HL-60/S4 treated with phorbol 12-myristate 13-acetate at 8.2 ng/mL for 4 days and 3 days (cell line): Measurements from ENCODE around the gene TMTC3.

Source experiments
- in situ Hi-C: fragments of 300-500 bp; cut with MboI; formaldehyde crosslinking; loops from 2 replicates; pipeline ENCODE4 v1.15.0; 2022; ENCODE audit warnings: low sequenced_read_pairs

The TMTC3 gene

DNA sequence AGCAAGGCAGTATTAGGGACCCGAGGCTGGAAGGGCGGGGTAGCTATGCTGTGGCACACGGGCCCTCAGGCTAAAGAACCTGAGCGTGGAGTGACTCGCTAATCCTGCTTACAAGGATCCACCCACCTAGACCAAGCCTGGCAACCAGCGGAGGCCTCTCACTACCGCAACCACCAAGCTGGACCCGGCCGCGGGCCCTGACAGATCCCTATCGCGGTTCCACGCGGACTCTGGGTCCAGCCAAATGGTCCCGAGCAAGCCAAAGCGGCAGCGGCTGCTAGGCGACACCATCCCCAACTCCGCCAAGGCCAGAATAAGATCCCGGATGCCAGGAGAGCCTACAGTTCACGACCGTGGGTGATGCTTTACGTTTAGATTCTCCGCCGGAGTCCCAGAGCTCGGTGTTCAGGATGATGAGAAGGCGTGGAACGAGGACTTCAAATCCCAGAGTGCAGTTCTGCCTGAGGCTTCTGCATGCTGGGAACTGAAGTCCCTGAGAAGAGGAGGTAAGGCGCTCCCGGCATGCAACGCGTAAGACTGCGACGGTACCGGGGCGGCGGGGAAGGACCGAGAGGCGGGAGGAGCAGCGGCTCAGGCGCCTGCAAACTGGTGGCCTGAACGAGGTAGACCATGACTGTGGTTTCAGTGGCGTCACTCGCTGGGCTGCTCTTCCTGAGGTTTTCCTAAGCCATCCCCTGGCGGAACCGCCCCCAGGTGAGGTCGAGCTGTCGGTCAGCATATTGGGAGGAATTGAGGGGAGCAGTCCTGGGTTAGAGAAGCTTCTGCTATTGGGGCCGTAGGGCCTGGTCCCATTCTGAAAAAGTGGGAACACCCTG lies at the start of gene TMTC3, which contains the start of gene CEP290:
TMTC3 (plus strand) TSS at position 534 of the 836 bp plus-strand sequence. CDS start 6,009 bp downstream, outside the sequence.
CEP290 (minus strand) TSS at position 315 of the 836 bp plus-strand sequence. CDS start 781 bp downstream, outside the sequence.
- in situ Hi-C loops = loop anchor here (25.0 kb wide), 2 partner anchors 845 to 1370 kb away; partner anchors contain the start of gene GALNT4

DNA sequence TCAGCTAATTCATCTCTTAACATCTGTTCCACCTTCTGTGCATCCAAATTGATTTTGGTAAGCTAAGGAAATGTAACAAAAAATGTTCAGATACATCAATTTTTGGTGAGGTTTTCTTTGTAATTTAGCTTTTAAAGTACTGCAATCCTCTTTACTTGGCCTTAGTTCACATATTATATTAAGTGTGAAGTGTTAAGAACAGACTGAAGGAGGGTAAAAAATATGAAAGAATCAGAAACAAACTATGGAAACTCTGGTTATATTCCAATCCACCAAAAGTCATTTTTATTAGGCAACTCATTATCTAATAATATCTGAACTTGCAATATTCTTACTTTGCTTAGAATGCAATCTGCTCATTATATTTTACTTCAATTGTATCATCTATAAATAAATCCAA lies 49.3 kb upstream of the TMTC3 start:
- in situ Hi-C loops = no loop called here

DNA sequence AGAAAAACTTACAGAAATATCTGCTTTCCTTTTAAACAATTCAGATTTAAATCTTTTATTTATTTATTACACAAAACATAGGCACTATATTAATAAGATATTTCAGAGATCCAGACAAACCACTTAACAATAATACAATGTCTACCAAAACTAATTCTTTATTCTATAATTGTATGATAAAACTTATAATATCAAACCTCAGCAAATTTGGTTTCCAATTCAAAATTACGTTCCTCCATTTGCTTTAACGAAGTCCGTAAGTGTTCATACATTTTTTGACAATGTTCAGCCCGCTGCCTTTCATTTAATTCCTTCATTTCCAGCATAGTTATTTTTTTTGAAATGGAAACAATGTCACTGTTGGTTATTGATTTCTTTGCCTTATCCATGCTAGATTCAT lies 48.5 kb upstream of the TMTC3 start:
- in situ Hi-C loops = no loop called here

DNA sequence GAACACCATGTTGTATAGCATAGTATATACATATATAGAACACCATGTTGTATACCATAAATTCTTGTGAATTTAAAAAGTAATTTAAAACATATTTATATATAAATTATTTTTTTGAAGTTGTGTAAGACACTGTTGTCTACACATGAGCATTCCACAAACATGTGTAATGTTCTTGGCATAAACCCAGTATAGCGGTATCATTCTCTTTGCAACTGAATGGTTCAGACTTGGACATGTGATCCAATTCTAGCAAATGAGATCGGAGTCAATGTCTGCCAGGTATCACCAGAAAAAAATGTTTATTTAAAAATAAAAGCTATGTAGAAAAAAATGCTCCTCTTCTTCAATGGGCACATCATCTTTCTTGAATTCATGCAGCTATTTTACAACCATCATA lies 34.1 kb upstream of the TMTC3 start:
- in situ Hi-C loops = no loop called here

DNA sequence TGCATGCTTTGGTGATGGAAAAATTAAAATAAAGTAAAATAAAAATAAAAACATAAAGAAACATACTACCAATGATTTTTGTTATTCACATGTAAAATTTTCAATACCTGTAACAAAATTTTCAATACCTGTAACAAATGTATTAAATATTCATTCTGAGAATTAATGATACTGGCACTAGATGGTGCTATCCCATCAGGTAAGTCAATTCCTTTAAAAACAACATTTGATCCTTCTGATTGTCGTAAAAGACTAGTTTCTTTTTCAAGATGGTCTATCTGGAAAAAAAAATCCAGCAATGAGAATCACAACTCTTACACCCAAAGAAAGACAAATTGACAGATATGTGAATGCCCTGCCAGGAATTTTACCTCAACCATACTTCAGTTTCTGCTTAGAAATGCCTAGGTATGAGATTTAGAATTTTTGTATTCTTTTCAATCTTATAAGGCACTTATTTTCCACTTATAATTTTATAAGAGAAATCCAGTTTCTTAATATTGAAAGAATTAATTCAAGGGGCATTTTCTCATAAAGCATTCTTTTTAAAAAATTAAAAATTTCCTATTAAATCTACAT lies 30.9 kb upstream of the TMTC3 start:
- in situ Hi-C loops = no loop called here

DNA sequence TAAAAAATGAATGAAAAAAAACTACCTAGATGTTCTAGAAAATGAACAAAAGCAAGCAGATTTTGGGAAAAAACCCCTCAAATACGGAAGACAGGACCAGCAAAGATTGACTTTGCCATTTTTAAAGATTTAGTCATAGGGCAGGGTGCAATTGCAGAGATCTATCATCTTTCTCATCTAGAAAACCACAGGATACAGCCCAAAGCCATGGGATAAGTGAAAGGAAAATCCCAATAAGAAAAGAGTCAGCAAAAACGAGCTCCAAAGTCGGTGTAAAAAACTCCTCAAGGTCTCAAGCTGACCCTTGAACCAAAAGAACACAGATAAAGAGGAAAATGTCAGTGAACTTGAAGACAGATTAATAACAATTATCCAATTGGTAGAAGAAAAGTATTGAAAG lies 28.2 kb upstream of the TMTC3 start:
- in situ Hi-C loops = no loop called here

DNA sequence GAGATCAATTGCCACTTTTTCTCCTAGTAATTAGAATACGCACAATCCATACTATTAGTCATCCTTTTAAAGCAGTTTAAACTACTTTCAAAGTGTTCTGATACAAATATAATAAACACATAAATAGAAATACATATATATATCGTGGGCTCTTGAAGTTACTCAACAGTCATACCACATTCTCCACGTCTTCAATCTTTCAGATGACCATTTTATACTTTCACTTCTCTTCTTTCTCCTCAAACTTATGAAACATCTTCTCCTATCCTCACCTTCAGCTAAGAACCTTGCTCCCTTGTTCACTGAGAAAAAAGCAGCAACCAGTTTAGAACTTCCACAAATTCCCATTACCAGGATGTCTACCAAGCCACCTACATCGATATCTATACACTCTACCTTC lies 19.4 kb upstream of the TMTC3 start:
- in situ Hi-C loops = no loop called here

DNA sequence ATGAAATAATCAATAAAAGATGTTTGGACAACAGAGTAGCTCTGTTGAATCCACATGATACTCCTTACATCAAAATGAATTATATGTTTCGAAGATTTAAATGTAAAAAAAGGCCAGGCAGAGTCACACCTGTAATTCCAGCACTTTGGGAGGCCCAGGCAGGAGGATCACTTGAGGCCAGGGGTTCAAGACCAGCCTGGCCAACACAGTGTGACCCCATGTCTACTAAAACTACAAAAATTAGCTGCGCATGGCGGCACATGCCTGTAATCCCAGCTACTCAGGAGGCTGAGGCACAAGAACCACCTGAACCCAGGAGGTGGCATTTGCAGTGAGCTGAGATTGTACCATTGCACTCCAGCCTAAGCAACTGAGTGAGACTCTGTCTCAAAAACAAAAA lies 15.0 kb upstream of the TMTC3 start:
- in situ Hi-C loops = loop anchor here (25.0 kb wide), 2 partner anchors 860 to 1385 kb away; partner anchors contain the start of gene GALNT4

DNA sequence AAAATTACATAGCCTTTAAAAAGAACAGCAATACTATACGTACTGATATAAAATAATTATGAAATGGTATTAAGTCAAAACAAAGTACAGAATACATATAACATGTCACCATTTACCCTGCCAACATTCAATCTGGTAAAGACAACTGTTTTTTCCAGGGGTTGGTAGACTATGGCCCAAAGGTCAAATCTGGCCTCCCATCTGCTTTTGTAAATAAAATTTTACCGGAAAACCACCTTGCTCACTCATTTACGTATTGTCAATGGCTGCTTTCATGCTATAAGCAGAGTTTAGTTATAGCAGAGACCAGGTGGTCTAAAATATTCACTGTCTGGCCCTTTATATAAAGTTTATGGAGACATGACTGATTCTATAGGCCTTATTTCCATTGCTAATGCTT lies 14.3 kb upstream of the TMTC3 start:
- in situ Hi-C loops = loop anchor here (25.0 kb wide), 2 partner anchors 859 to 1384 kb away; partner anchors contain the start of gene GALNT4

DNA sequence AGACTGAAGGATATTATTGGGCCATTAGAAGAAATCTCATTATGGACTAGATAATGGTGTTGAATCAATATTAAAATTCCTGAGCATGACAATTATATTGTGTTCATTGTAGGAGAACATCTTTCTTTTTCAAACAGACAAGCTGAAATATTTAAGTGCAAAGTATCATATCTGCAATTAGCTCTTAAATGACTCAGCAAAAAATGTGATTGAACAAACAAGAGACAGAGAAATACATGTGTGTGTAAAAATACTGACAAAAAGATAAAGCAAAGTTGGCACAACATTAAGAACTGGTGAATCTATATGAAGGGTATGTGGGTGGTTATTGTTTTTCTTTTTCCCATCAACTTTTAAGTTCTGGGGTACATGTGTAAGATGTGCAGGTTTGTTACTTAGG lies 9.7 kb upstream of the TMTC3 start:
- in situ Hi-C loops = loop anchor here (25.0 kb wide), 2 partner anchors 855 to 1380 kb away; partner anchors contain the start of gene GALNT4

DNA sequence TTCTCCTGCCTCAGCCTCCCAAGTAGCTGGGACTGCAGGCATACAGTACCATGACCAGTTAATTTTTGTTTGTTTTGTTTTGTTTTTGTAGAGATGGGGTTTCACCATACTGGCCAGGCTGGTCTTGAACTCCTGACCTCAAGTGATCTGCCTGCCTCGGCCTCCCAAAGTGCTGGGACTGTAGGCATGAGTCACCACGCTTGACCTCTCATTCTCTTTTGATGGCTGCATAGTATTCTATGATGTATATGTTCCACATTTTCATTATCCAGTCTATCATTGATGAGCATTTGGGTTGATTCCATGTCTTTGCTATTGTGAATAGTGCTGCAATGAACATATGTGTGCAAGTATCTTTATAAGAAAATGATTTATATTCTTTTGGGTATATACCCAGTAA lies 8.9 kb upstream of the TMTC3 start:
- in situ Hi-C loops = loop anchor here (25.0 kb wide), 2 partner anchors 854 to 1379 kb away; partner anchors contain the start of gene GALNT4

DNA sequence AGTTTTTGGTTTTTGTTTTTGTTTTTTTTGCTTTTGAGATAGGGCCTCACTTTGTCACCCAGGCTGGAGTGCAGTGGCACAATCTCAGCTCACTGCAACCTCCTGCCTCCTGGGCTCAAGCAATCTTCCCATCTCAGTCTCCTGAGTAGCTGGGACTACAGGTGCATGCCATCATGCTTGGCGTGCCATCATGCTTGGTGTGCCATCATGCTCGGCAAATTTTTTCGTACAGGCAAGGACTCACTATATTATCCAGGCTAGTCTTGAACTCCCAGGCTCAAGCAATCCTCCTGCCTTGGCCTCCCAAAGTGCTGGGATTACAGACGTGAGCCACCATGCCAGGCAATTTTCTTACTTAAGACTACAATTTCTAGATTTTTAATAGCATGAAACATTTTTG lies 2.4 kb upstream of the TMTC3 start:
- in situ Hi-C loops = loop anchor here (25.0 kb wide), 2 partner anchors 848 to 1373 kb away; partner anchors contain the start of gene GALNT4

DNA sequence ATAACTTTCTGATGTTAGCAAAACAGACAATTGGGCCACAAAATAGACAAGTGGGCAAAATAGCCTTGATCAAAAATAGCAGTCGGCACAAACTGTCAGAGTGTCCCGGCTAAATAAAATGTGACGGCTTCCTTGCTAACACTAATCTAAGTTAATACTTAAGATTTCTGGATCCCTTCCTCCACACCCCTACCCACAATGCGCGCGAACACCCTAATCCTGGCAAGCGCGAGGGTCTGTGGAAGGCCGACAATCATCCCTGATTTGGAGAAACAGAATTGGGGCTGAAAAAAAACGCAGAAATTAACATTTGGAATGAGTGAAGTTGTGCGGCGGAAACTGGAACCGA lies 708 bp upstream of the TMTC3 start:
- in situ Hi-C loops = loop anchor here (25.0 kb wide), 2 partner anchors 846 to 1371 kb away; partner anchors contain the start of gene GALNT4

DNA sequence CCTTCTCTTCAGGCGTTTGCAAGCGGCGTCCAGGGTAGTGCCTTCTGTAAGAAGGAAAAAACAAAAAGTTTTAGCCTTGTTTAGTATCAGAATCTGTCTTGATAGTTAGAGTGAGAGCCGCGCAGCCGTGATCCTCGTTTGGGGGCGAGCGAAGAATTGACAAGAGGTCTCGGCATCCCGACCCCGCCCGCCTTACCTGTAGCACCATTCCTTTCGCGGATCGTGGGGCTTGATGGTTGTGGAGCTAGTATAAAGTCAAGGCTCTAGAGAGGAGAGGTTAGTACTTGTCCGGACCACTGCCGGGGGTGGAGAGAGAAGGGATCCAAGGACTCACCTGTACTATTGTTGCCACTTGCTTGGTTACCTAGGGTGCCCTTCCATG lies 494 bp downstream of the TMTC3 start:
- in situ Hi-C loops = loop anchor here (25.0 kb wide), 2 partner anchors 845 to 1370 kb away; partner anchors contain the start of gene GALNT4

DNA sequence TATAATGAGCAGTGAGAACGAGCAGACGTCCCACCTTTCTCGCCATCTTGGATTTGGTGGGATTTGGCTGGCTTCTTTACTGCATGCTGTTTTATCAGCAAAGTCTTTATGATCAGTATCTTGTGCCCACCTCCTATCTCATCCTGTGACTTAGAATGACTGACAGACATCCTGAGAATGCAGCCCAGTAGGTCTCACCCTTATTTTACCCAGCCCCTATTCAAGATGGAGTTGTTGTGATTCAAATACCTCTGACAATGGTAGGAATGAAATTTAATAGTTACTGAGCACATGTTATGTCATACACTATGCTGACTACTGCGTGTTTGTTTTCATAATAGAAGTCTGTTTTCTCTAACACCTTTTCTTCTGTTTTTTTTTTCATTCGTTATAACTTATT lies 1.9 kb downstream of the TMTC3 start:
- in situ Hi-C loops = loop anchor here (25.0 kb wide), 2 partner anchors 843 to 1368 kb away; partner anchors contain the start of gene GALNT4

DNA sequence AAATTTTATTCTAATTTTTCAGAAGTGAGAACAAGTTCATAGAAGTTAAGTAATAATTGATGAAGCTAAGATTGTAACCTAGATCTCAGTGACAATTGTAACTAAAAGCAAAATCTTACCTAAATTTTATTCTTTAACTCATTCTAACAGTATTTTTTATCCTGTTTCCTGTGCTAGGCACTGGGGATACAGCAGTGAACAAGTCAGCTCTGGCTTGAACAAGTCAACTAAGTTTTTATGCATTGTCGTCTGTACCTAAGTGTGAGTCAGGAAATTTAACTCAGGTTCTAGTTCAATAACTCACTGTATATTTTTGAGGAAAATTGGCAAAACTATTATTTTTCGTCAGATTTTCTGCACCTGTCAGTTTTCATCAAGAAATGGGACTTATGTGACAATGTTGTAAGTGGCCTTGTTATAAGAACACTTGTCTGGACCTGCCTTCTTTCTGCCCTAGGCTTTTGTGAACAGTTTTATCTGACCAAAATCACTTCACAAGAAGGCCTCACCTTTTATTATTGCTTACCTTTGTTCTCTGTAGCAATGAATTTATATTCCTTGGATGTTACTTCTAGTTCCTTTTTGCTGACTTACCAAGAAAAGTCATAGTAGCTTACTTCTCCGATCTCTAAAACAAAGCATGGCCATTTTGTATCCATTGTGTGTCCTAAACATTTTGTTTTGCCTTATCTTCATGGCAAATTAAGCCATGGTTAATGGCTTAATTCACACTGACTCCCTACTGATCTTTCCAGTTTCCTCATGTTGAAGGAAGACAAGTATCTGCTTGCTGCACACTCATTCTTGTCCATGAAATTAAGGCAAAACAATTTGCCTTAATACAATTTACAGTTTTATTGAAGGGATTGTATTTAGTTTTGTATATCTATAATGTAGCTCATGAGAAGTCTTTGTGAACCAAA lies 2.7 kb downstream of the TMTC3 start:
- in situ Hi-C loops = loop anchor here (25.0 kb wide), 2 partner anchors 842 to 1367 kb away; partner anchors contain the start of gene GALNT4

DNA sequence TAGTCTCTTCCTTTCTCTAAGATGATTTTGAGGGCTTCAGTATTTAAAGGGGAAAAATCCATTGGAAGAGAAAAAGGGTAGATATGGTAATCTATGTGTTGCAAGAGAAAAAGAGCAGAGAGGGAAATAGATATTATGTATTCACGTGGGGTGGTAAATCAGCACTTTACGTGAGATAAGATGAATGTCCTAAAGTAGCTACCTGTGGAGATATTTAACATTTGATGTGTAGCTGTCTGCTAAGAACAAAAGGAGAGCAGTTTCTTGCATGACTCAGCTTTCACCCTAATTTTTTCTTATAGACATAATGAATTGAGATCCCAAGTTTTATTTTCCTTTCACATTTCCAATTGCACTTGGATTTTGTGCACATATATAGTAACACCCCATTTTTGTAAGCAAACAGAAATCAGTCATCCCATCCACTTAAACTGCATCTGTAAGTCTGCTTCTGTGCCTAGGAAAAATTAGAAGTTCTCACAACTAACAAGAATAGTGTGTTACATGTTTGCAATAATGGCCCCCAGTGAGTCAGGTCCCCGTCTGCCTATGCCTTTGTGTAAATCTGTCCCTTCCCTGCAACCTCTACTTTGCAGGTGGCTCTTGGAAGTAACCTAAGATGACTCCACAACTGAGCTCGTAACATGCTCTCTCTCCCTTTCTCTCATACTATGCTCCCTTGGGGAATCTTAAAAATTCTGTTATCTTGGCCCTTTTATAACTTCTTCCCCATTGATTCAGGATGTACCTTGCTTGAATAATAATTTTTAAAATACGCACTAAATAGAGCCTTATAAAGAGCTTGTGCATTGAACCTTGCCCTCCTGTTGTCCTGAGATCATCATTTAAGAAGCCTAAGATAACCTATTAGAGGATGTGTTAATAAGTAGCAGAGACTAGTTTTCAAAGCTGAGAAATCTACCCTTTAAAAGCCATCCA lies 3.7 kb downstream of the TMTC3 start:
- in situ Hi-C loops = loop anchor here (25.0 kb wide), 2 partner anchors 841 to 1366 kb away; partner anchors contain the start of gene GALNT4

DNA sequence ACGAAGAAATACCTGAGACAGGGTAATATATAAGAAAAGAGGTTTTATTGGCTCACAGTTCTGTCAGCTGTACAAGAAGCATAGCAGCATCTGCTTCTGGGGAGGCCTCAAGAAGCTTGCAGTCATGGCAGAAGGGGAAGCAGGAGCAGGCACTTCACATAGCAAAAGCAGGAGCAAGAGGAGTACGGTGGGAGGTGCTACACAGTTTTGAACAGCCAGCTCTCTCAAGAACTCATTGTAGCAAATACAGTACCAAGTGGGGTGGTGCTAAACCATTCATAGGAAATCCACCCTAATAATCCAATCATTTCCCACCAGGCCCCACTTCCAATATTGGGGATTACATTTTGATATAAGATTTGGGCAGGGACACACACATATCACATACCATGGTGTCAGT lies 8.0 kb downstream of the TMTC3 start:
- in situ Hi-C loops = no loop called here

DNA sequence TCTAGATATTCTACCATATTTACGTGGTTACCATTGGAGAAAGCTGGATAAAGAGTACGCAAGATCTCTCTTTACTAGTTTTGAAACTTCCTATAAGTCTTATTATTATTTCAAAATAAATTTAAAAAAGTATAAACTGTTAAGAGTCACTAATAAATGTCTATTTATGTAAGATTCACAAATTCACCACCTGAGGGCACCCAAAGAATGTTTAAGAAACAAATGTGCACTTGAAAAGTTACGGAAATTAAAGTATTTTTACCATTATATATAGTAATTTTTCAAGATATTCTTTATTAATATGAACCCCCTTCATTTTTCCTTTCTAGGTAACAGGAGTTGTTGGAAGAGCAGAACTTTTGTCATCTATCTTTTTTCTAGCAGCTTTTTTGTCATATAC lies 11.9 kb downstream of the TMTC3 start:
- in situ Hi-C loops = no loop called here
